Posterior vena cava (tissue), 2 donors: Measurements from ENCODE around the gene PLXNA4. TPM values are rescaled to one million over a fixed set of nuclear protein-coding genes. Genes with fewer than 3 reads are reported as not detected.

Experiments used
- DNase-seq: peaks from one replicate; pipeline ENCODE4 v3.0.0-alpha.2; 2020; ENCODE audit warnings: low spot score
- intact Hi-C, 2 donors: fragments of 100-400 bp; cut with DNase I; formaldehyde crosslinking; loops; one replicate each; pipeline versions ENCODE4 v1.14.1 to v1.14.2; 2022 to 2023
- total RNA-seq, 2 donors: library from RNA; stranded (reverse); fragmentation: NEBNext Ultra II Directional; extraction: Animal tissue kit (Norgen Biotek cat#: 25700); gene quantifications; one replicate each; pipeline ENCODE4 v1.2.1, GENCODE V29; 2021
- donor health status: DM: yes; HTN: yes; CAD: no.
- donor health status: DM: yes; HTN: yes; CAD: no.

PLXNA4 gene
- total RNA-seq, 2 donors from 2014 or later = 24.9 to 61.2 TPM

GRCh38 chr7:132435016-132435990 lies 141.0 kb downstream of the PLXNA4 start:
- peak; percentile 48 for DNase-seq
- intact Hi-C loops = no loop called here

GRCh38 chr7:132434041-132434440 lies 142.2 kb downstream of the PLXNA4 start:
- intact Hi-C loops = no loop called here
- peak; percentile 49 for DNase-seq

GRCh38 chr7:132433301-132433700 lies 143.0 kb downstream of the PLXNA4 start:
- peak; percentile 1 for DNase-seq
- intact Hi-C loops = no loop called here

GRCh38 chr7:132430861-132431822 lies 145.1 kb downstream of the PLXNA4 start:
- peak; percentile 87 for DNase-seq
- intact Hi-C loops = no loop called here

- intact Hi-C loops = no loop called here
- DNase-seq = peak; percentile 7
Measured at GRCh38 chr7:132430041-132430855, 146.0 kb downstream of the PLXNA4 start.

GRCh38 chr7:132429181-132429580 lies 147.1 kb downstream of the PLXNA4 start:
- no peak for DNase-seq
- intact Hi-C loops = no loop called here

- intact Hi-C loops = no loop called here
- DNase-seq = peak; percentile 54
Measured at GRCh38 chr7:132428247-132428919, 147.9 kb downstream of the PLXNA4 start.

- peak; percentile 45 for DNase-seq
- intact Hi-C loops = no loop called here
Measured at GRCh38 chr7:132425942-132426341, 150.3 kb downstream of the PLXNA4 start.

- DNase-seq = peak; percentile 69
- intact Hi-C loops = no loop called here
Measured at GRCh38 chr7:132424821-132425724, 151.2 kb downstream of the PLXNA4 start.

- DNase-seq = no peak
- intact Hi-C loops = no loop called here
Measured at GRCh38 chr7:132424277-132424676, 152.0 kb downstream of the PLXNA4 start.

- intact Hi-C loops = no loop called here
- no peak for DNase-seq
Measured at GRCh38 chr7:132423594-132424200, 152.6 kb downstream of the PLXNA4 start.

GRCh38 chr7:132422502-132423111 lies 153.7 kb downstream of the PLXNA4 start:
- intact Hi-C loops = no loop called here

GRCh38 chr7:132420527-132420926 lies 155.7 kb downstream of the PLXNA4 start:
- DNase-seq = no peak
- intact Hi-C loops = no loop called here

More at GRCh38 chr7:132422502-132423111, 153.7 kb downstream of the PLXNA4 start:
- DNase-seq = peak; percentile 73

GRCh38 chr7:132419542-132419941 lies 156.7 kb downstream of the PLXNA4 start:
- peak; percentile 1 for DNase-seq
- intact Hi-C loops = no loop called here

- DNase-seq = no peak
- intact Hi-C loops = no loop called here
Measured at GRCh38 chr7:132418840-132419239, 157.4 kb downstream of the PLXNA4 start.

GRCh38 chr7:132417103-132417906 lies 159.0 kb downstream of the PLXNA4 start:
- DNase-seq = peak; percentile 29
- intact Hi-C loops = no loop called here
